NCI-H2107 (cell line): Measurements from ENCODE around the gene LRFN5.
"Not testable (repeated sequence)": the region's sequence is repeated elsewhere in the genome, so short reads cannot be mapped to it uniquely, and the experiment has no call there.

ENCODE experiments used
- DNase-seq: peaks from one replicate; lab custom pipeline; 2025; lab: John Stamatoyannopoulos, UW

LRFN5 gene

DNA sequence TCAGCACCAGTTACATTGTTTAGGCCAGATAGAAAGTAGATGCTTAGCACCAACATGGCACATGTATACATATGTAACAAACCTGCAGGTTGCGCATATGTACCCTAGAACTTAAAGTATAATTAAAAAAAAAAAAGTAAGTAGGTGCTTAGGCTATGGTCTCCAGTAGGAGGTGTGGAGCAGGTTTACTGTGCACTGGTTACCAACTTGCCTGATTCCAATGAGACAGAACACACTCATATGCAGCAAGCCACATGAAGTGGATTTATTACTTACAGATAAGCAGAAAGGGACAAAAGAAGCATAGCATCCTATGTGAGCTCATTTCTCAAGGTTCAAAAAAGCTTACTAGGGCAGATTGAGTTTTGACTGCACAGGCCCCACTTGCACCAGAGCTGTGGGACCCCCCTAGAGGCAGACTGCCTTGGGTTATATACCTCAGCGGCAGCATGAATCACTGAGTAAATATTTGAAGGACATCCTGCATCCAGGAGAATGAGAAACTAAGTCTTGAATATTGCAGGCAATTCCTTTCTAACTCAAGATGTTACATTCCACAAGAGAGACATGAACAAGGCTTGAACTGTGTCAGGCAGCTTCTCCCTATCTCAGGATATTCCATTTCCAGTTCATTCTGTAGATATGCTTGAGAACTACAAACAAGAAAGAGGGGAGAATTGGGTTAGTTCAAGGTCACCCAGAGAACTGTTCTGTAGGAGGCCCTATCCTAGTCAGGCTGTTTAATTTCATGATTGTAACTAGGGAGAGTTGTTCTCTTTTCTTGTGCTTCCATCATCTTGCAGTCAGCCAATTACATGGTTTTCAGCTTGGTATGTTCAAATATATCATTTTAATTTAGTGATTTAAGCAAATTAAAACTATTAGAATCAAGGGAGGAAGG lies 30.1 kb downstream of the LRFN5 start:
- DNase-seq: no peak

DNA sequence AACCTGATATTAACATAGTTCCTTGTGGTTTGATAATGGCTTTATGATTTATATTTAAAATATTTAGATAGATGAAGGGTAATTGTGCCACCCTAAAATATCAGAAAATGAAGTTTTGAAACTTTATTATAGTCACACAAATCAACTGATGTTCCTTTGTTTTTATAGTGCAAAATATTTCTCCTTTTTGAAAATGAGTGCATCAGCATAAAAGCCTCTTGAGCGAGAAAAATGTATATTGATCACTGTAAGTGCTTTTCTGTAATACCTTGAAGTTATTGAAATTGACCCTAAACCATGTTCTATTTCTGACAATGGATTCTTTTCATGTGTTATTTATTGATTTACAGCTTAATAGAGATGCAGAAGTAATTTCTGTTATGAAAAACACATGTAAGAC lies 35.0 kb downstream of the LRFN5 start:
- DNase-seq: no peak

DNA sequence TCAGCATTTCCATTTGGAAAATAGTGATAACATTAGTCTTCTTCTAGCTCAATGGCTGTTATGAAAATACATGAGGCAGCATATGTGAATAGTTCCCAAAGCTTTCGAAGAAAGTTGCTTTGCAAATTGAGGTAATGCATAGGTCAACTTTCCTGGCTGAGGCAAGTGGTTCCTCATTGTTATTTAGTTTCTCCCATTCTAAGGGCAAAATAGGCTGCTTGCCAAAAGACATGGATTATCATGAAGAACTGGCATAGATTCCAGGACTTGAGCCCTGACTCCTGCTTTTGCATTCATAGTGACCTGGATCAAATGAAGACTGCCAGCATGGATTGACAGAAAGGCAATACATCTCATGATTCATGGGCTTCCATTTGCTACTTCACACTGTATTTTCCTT lies 35.7 kb downstream of the LRFN5 start:
- DNase-seq: no peak

DNA sequence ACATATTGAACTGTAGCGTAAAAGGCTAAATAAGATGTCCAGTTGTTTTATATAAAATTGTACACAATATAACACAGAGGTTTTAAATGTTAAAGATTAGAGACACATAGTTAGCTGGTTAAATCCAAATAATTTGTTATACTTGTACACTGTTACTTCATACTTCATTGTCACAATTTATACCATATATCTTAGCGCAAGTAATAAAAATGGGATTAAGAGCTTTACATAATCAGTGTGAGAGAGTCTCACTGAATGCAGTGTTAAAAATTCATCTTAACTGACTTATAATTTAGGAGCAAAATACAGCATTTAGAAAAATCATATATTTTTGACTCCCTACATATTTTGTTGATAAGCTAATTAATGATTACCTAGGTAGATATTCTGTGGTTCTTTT lies 36.1 kb downstream of the LRFN5 start:
- DNase-seq: no peak

DNA sequence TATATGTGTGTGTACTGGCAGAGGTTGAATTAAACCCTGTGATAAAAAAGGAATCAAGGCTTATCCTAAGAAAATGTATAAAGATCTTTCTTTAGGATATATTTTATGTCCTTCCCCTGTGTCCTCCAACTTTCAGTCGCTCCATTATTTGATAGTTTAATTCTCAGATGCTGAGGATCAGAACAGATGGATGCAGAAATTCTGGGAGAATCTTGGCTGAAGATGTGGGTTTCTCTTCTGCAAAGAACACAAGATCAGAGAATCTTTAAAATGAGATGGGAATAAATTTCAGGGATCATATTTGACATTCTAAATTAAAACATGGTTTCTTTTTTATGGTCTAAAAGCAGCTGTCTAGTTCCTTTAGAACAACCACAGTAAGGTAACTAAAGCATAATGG lies 37.9 kb downstream of the LRFN5 start:
- DNase-seq: no peak

DNA sequence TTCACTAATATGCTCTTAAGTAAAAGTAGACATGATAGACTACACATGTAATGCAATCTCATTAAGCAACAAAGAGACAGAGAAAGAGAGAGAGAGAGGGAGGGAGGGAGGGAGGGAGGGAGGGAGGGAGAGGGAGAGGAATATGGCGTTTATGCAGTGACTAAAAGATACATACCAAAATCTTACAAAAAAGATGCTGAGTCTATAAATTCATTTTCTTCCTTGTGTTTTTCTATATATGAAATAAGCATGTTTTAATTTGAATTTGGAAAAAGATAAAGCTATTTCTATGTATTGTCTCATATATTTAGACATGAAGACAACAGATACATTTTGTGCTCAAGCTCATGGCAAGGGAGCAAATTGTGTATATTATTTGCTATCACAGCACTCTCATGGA lies 44.1 kb downstream of the LRFN5 start:
- no peak for DNase-seq

DNA sequence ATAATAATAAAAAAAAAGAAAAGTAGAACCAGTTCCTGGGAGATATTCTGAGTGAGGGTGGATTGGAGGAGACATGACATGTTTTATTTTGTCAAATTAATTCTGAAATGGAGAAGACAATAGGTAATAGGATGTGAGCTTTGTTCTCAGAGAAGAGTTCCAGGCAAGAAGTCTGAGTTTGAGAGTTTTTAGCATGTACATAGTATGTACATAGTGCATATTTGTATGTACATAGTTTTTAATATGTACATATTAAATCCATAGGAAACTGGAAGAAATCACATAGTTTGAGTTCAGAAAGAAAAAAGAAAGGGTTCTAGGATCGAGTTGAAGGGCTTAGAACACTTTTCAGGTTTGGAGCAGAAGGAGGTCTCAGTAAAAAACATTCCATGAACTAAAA lies 47.5 kb downstream of the LRFN5 start:
- DNase-seq: no peak

DNA sequence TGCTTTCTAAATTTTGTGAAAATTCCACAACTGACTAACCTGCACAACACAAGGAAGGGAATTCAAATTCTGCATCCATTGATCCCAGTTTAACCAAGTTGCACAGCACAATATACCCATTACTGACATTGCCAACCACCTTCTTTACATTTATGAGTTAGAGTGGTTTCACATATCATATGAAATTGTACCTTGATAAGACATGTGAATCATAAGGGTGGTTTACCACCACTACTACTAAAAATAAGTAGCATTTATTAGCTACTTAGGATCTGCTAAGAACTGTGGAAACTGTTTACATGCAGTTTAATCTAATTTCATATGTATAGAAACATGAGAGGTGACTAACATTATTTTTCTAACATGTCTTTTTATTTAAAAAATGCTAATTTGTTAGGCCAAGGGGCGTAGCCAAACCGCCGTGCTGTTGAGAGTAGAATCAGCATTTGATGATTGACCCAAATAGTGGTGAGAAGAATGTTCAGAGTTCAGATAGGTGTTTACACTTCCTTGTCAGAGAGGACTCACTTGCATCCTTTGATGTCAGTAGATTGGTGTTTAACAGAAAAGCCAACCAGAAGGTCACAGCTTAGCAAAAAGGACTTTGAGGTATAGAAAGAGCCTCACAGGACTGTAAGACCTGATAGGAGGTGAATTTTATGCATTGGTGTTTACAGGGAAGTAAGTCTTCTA lies 56.2 kb downstream of the LRFN5 start:
- no peak for DNase-seq

DNA sequence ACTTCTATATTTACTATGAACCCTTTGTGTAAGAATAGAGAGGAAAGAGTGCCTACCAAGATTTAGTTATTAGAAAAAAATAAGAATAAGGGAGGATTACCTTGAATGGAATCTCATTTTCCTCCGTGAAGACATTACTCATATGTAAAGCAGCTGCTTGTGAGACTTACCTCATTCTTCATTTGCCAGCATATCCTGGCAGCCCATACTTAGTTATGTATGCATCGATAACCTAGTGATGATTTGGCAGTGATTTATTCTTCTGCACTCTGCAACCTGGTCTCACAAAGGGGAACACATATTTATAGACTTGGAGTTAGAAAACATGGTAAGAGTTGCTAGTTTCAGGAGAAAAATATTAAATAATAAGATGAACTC lies 56.8 kb downstream of the LRFN5 start:
- DNase-seq: no peak

DNA sequence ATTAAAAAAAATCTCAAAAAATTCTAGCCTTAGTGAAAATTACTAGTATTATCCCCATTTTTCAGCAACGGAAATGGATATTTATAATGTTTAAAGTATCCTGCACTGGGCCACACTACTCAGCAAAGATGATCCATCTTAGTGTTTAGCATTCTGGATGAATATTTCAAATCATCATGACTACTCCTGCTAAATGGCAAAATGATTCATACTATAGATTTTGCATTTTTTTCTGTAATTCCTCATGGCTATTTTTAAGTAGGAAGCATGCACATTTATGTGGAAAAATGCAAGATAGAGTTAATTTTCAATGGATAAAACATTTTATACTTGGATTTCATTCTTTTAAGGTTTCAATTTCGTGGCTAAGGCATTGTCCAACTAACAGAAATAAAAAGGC lies 59.6 kb downstream of the LRFN5 start:
- DNase-seq: no peak

DNA sequence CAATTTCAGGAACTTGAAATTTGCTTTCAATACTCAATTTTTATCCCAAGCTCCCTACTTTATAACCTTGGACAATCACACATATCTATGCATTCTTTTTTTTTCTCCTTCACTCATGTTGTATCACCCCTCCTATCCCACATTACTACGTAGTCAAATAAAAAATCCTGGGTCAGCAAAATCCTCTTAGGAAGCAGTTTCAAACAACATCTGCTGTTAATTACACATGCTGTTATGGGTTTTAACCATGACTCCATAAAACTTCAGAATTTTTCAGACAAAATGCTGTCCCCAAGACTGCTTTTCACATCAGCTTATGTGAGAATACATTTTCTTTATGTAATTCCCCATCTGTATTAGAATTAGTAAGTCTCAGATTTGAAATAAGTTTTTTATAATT lies 61.7 kb downstream of the LRFN5 start:
- DNase-seq: no peak

DNA sequence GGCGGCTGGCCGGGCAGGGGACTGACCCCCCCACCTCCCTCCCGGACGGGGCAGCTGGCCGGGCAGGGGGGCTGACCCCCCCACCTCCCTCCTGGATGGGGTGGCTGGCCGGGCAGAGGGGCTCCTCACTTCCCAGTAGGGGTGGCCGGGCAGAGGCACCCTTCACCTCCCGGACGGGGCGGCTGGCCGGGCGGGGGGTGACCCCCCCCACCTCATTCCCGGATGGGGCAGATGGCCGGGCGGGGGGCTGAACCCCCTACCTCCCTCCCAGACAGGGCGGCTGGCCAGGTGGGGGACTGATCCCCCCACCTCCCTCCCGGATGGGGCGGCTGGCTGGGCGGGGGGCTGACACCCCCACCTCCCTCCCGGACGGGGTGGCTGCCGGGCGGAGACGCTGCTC lies 66.9 kb downstream of the LRFN5 start:
- DNase-seq: not testable (repeated sequence)

DNA sequence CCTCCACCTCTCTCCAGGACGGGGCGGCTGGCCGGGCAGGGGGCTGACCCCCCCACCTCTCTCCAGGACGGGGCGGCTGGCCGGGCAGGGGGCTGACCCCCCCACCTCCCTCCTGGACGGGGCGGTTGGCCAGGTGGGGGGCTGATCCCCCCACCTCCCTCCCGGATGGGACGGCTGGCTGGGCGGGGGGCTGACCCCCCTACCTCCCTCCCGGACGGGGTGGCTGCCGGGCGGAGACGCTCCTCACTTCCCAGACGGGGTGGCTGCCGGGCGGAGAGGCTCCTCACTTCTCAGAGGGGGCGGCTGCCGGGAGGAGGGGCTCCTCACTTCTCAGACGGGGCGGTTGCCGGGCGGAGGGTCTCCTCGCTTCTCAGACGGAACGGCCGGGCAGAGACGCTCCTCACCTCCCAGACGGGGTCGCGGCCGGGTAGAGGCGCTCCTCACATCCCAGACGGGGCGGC lies 67.9 kb downstream of the LRFN5 start:
- not testable (repeated sequence) for DNase-seq

DNA sequence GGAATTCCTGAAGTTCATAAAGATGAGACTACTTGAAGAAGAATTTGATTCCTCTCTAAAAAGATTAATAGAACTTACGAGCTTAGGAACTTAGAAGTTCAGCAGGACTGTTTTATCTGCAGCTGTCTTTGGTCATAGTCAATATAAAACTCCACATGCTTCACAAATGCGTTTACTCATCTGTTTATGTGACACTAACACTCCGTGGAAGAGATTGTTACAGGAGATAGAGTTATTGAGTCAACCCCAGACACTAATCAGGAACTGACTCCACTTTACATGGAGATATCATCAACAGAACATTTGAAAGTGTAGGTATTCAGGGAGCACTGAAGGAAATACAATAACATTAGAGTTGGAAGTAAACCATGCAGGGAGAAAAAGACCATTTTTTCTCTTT lies 92.8 kb downstream of the LRFN5 start:
- DNase-seq: no peak

DNA sequence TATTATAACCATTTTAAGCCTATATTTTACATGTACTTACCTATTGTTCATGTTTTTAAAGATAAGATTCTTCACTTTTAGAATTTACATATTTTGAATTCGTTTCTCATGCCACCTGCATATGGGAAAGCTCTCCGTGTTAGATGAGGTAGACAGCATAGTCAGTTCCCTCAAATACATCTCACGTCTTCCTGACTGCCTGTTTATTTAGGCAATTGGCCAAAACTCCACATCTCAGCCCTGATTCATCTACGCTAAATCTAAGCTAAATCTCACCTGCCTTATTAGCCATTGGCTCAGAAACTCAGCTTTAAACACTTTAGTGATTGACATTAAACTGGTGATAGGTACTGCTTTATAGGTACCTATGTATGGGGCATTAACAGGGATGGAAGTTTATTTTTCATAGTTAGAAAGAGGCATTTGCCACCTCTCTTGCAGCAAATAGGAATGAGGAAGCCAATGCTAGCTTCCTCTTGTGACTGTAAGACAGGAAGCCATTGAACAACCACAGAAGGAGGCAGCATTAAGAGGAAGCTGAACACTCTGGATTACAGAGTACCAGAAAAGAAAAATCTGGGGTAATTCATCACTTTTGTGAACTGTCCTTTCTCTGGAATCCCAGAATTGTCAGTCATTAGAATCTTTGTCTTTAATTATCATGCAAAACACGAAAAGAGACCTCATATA lies 111.9 kb downstream of the LRFN5 start:
- DNase-seq: peak; percentile 10

DNA sequence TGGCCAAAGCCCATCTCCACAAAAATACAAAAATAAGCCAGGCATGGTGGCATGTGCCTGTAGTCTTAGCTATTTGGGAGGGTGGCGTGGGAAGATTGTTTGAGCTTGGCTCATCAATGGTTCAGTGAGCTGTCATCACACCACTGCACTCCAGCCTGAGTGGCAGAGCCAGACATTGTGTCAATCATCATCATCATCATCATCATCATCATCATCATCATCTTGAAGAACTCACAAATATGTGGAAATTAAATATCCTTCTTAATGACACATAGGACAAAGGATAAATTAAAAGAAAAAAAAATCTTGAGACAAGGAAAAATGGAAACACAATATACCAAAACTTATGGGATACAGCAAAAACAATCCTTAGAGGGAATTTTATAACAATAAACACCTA lies 132.5 kb downstream of the LRFN5 start:
- no peak for DNase-seq

DNA sequence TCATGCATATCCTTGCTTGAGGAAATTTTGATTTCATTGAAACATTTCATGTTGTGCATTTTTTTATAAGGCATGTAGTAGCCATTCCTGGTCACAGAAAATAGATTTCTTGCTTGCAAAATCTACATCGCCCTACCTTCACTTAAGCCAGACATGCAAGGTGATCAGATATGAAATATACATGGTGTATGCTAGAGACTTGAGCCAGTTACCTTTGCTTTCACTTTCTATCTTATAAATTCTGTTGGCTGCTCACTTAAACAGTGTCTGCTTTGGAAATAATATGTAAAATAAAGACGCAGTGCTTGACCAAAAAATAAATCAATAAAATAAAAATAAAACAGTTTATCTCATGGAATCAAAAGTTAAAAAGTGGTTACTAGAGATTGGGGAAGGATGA lies 136.5 kb downstream of the LRFN5 start:
- DNase-seq: no peak

DNA sequence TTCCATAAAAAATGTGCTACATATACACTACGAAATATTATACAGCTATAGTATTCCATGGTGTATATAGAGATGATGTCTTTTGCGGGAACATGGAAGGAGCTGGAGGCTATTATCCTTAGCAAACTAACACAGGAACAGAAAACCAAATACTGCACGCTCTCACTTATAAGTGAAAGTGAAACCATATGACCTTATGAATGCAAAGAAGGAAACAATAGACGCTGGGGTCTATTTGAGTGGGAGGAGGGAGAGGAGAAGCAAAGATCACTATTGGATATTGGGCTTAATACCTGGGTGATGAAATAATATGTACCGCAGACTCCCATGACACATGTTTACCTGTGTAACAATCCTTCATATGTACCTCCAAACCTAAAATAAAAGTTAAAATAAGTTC lies 142.8 kb downstream of the LRFN5 start:
- peak; percentile 38 for DNase-seq

DNA sequence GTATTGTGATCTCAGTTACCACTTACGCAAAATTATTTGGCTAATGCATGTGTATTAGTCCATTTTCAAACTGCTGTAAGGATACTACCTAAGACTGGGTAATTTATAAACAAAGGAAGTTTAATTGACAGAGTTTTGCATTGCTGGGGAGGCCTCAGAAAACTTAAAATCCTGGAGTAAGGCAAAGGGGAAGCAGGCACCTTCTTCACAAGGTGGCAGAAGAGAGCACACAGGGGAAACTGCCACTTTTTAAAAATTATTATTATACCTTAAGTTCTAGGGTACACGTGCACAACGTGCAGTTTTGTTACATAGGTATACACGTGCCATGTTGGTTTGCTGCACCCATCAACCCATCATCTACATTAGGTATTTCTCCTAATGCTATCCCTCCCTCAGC lies 143.9 kb downstream of the LRFN5 start:
- not testable (repeated sequence) for DNase-seq

DNA sequence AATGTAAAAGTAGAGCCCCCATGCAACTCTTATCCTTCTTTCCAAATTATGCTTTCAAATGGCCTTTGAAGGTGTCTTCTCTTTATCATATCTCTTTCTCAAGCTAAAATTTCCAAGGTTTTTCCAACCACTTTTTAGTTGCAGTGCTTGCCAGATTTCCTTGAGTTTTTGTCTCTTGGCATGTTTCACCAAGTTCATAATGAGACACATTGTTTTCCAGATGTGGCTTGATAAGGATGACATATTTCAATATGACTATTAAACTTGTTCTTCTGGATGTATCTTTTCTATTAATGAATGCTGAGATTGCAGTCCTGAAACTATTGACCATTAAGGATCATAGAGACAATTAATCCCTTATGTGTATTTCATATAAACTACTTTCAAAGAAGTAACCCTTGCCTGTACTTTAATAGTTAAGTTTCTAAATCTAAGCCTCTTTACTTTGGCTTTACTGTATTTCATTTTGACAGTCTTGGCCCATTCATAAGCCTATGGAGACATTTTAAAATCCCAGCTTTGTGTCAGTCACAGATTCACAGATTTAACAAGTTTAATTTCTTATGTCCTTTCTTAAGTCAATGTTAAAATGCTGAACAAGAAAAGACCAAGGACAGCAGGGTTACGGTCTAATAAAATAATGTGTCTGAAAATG lies 151.5 kb downstream of the LRFN5 start:
- DNase-seq: no peak

DNA sequence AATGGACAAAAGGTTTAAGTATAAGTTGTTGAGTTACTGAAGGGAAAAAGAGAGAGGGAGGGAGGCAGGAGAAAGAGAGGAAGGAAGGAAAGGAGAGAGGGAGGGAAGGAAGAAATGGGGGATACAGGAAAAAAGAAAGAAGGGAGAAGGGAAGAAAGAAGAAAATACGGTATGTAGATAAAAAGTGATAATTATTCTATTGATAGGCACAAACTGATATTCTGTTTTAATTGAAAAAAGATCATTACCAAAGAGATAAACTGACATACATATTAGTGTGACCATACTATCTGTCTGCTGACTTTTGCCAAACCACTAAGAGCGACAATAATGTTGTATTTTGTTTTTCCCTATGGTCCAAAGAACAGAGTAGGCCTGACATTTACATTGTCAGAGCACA lies 154.5 kb downstream of the LRFN5 start:
- no peak for DNase-seq

DNA sequence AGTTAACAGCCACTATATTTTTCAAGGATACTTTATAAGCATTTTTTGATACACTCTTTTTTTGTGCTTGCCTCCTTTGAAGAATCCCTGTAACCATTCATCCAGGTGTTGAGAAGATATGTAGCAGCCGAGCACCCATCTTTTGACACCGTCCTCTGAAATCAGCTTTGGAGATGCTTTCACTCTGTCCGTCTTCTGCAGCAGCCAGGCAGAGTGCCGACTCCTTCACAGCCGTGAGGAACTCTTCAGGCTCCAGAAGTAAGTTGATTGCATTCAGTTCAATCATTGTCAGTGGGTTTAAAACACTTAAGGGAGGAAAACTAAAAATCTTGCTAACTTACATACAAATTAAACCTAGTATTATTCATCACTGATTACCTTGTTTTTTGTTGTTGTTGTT lies 160.1 kb downstream of the LRFN5 start:
- DNase-seq: no peak
